K562 (cell line): ENCODE measurements around the gene SLMAP. TPM values are rescaled to one million over a fixed set of nuclear protein-coding genes. Genes with fewer than 3 reads are reported as not detected.

ENCODE experiments used
- ATAC-seq: fragments of 200-7000 bp; cut with Tn5 transposase; 3 replicates; pipeline ENCODE4 v1.9.1; 2020; ENCODE audit warnings: moderate library complexity
- BruUV-seq: library from RNA; stranded (reverse); fragments of 400-500 nt; replicated peaks from 2 replicates; lab custom pipeline; 2021; lab: Mats Ljungman, UMichigan
- CTCF ChIA-PET: fragments of 300-600 bp; formaldehyde crosslinking; extraction: SDS; loops from one replicate; lab custom pipeline; 2021; ENCODE audit warnings: low intra/inter-chr PET ratio; lab: Yijun Ruan, JAX
- POLR2A ChIA-PET: fragments of 300-600, 350-650 bp; sonication (Branson Sonifier 250); formaldehyde crosslinking; extraction: SDS; loops from one replicate; lab custom pipeline; 2021; ENCODE audit warnings: antibody characterized with exemption, inconsistent platforms; lab: Yijun Ruan, JAX
- DNase-seq, 4 experiments: peaks; one replicate each; pipeline versions ENCODE4 v3.0.0 to v3.0.0-alpha.2; 2011 to 2018; ENCODE audit warnings: low spot score in 3 of 4, mixed read lengths in 3 of 4; ENCODE audit errors: extremely low read depth in 1 of 4
- FAIRE-seq: peaks from 2 replicates; lab custom pipeline; 2011; peaks lifted over from hg19 to GRCh38; lab: Jason Lieb, UNC
- H2AFZ ChIP-seq: 2 replicates; pipeline ENCODE4 v1.6.0; 2011; ENCODE audit warnings: low read depth, low read length, control low read depth, inconsistent platforms
- H3K27ac ChIP-seq: fragments of 200-600 bp; 3 replicates; pipeline ENCODE4 v1.8.0; 2011; ENCODE audit warnings: low read depth, mild to moderate bottlenecking, control low read depth, inconsistent platforms, low read length, moderate library complexity, mixed read lengths; ENCODE audit errors: extremely low read depth
- H3K27me3 ChIP-seq, 2 experiments: fragments of 300-600 bp in 1 of 2; 2 replicates in 1 of 2; 3 replicates in 1 of 2; pipeline versions ENCODE4 v1.6.0 to v1.8.0; 2011; ENCODE audit warnings: inconsistent platforms in 2 of 2, low read length in 2 of 2, mild to moderate bottlenecking in 1 of 2, mixed read lengths in 1 of 2, moderate library complexity in 1 of 2; ENCODE audit not compliant: control insufficient read depth in 2 of 2, insufficient read depth in 2 of 2
- H3K36me3 ChIP-seq: fragments of 300-600 bp; 3 replicates; pipeline ENCODE4 v1.8.0; 2011; ENCODE audit warnings: mild to moderate bottlenecking, low read length, inconsistent platforms; ENCODE audit not compliant: control insufficient read depth, insufficient read depth
- H3K4me1 ChIP-seq, 2 experiments: fragments of 200-600 bp in 1 of 2; replicated peaks in 1 of 2; 2 replicates in 1 of 2; 3 replicates in 1 of 2; pipeline versions ENCODE4 v1.5.1 to v1.8.0; 2011; ENCODE audit warnings: inconsistent platforms in 2 of 2, low read length in 2 of 2, mild to moderate bottlenecking in 1 of 2, mixed read lengths in 1 of 2, moderate library complexity in 1 of 2; ENCODE audit not compliant: control insufficient read depth in 2 of 2, insufficient read depth in 2 of 2
- H3K4me2 ChIP-seq: 2 replicates; pipeline ENCODE4 v1.6.1; 2011; ENCODE audit warnings: low read length, control low read depth, inconsistent platforms, mixed read lengths; ENCODE audit not compliant: insufficient read depth
- H3K4me3 ChIP-seq: fragments of 200-600 bp; sonication (generic), shearing (Covaris generic); 2 replicates; pipeline ENCODE4 v1.5.1; 2016; ENCODE audit warnings: control low read depth, inconsistent platforms
- H3K79me2 ChIP-seq: fragments of 200-600 bp; 3 replicates; pipeline ENCODE4 v1.8.0; 2011; ENCODE audit warnings: low read length, inconsistent platforms; ENCODE audit not compliant: control insufficient read depth, insufficient read depth
- H3K9ac ChIP-seq, 2 experiments: 2 replicates each; pipeline versions ENCODE4 v1.6.0 to v1.6.1; 2011; ENCODE audit warnings: low read depth in 2 of 2, low read length in 2 of 2, control low read depth in 1 of 2, inconsistent platforms in 1 of 2, mild to moderate bottlenecking in 1 of 2, mixed read lengths in 1 of 2; ENCODE audit not compliant: insufficient read depth in 1 of 2
- H3K9me1 ChIP-seq: one replicate; pipeline ENCODE4 v1.6.0; 2011; ENCODE audit warnings: inconsistent platforms, mild to moderate bottlenecking, low read length, moderate library complexity; ENCODE audit not compliant: control insufficient read depth, insufficient read depth
- H3K9me3 ChIP-seq: replicated peaks from 2 replicates; pipeline ENCODE4 v1.5.1; 2011; ENCODE audit warnings: low read depth, low read length, inconsistent platforms; ENCODE audit not compliant: control insufficient read depth, insufficient read depth
- H4K20me1 ChIP-seq: replicated peaks from 2 replicates; pipeline ENCODE4 v1.6.1; 2011; ENCODE audit warnings: low read length, inconsistent platforms, mixed read lengths; ENCODE audit not compliant: control insufficient read depth, insufficient read depth
- CC2D1A ChIP-seq: fragments of 450-650 bp; IDR thresholded peaks from 2 replicates; pipeline ENCODE4 v1.6.1; 2017; ENCODE audit warnings: mild to moderate bottlenecking
- CHD1 ChIP-seq: fragments of 200-600 bp; sonication (generic); IDR thresholded peaks from one replicate; pipeline ENCODE4 v1.6.1; 2012; ENCODE audit warnings: mild to moderate bottlenecking, moderate library complexity, low read length, inconsistent platforms
- E4F1 ChIP-seq: fragments of 250-450 bp; sonication (Bioruptor Pico); IDR thresholded peaks from 2 replicates; pipeline ENCODE4 v1.5.0; 2021; ENCODE audit warnings: mild to moderate bottlenecking, borderline replicate concordance
- ELK1 ChIP-seq: sonication (generic); formaldehyde crosslinking; IDR thresholded peaks from 2 replicates; pipeline ENCODE4 v1.8.1; 2022; ENCODE audit warnings: missing genetic modification reagents
- HDAC2 ChIP-seq: fragments of 450-650 bp; IDR thresholded peaks from 2 replicates; pipeline ENCODE4 v1.6.1; 2016; ENCODE audit warnings: mild to moderate bottlenecking
- MCM3 ChIP-seq: fragments of 450-650 bp; IDR thresholded peaks from 2 replicates; pipeline ENCODE4 v1.6.1; 2016
- MEIS2 ChIP-seq: fragments of 450-650 bp; IDR thresholded peaks from 2 replicates; pipeline ENCODE4 v1.6.1; 2014; ENCODE audit warnings: mild to moderate bottlenecking; ENCODE audit not compliant: partially characterized antibody
- MYBL2 ChIP-seq, 2 experiments: fragments of 450-650 bp in 1 of 2; sonication (generic) in 1 of 2; formaldehyde crosslinking in 1 of 2; IDR thresholded peaks; 2 replicates each; pipeline versions ENCODE4 v1.6.1 to v1.8.1; 2017 to 2022; ENCODE audit warnings: borderline replicate concordance in 1 of 2, inconsistent platforms in 1 of 2, low read depth in 1 of 2, mild to moderate bottlenecking in 1 of 2, missing genetic modification reagents in 1 of 2, moderate library complexity in 1 of 2
- RCOR1 ChIP-seq, 2 experiments: IDR thresholded peaks; 2 replicates each; pipeline ENCODE4 v1.6.1; 2012; ENCODE audit warnings: low read depth in 2 of 2, low read length in 2 of 2, borderline replicate concordance in 1 of 2, improper control_type of control experiment in 1 of 2
- SMAD4 ChIP-seq: fragments of 250-450 bp; sonication (Bioruptor Pico); conservative IDR thresholded peaks from 2 replicates; pipeline ENCODE4 v1.8.0; 2021; ENCODE audit warnings: inconsistent platforms, mild to moderate bottlenecking, moderate library complexity
- SMARCE1 ChIP-seq: fragments of 450-650 bp; IDR thresholded peaks from 2 replicates; pipeline ENCODE4 v1.7.1; 2016; ENCODE audit warnings: mild to moderate bottlenecking
- THAP12 ChIP-seq: fragments of 250-450 bp; sonication (Bioruptor Pico); IDR thresholded peaks from 2 replicates; pipeline ENCODE4 v1.9.0; 2021; ENCODE audit warnings: mild to moderate bottlenecking, inconsistent platforms
- TRIM24 ChIP-seq, 2 experiments: fragments of 450-650 bp; IDR thresholded peaks; 2 replicates each; pipeline ENCODE4 v1.6.1; 2016
- ZNF507 ChIP-seq: conservative IDR thresholded peaks from 2 replicates; pipeline ENCODE4 v1.6.1; 2017; ENCODE audit warnings: missing genetic modification characterization, missing compliant biosample characterization
- WGBS: fragments of 100-300 bp; shearing (Covaris generic); methylation state at CpG from one replicate; pipeline ENCODE4 v1.1.6; 2016; ENCODE audit warnings: low coverage, mixed read lengths; ENCODE audit not compliant: insufficient coverage; ENCODE audit errors: missing lambda C conversion rate; 5-methylcytosine and 5-hydroxymethylcytosine counted together
- in situ Hi-C: fragments of 300-500 bp; cut with MboI; formaldehyde crosslinking; loops from 4 replicates; pipeline ENCODE4 v1.15.0; 2018; ENCODE audit warnings: inconsistent platforms, mixed read lengths
- intact Hi-C: fragments of 100-400 bp; cut with micrococcal nuclease; formaldehyde crosslinking; loops from 2 replicates; pipeline ENCODE4 v1.14.2; 2022
- polyA plus RNA-seq, 8 experiments: library from polyadenylated mRNA; depleted of rRNA in 4 of 8; stranded (reverse) in 5 of 8; unstranded in 3 of 8; fragments of >200 nt; fragmentation: Nextera tagmentation in 2 of 8; fragmentation: Illumina TruSeq in 1 of 8; extraction: Ambion mirVana in 2 of 8; extraction: Trizol in 1 of 8; gene quantifications; 2 replicates each; pipeline versions ENCODE4 v1.2.1 to v1.2.3, GENCODE V29; 2011 to 2014; ENCODE audit warnings: inconsistent platforms in 1 of 8, missing spikeins in 1 of 8
- total RNA-seq, 7 experiments: library from RNA; depleted of rRNA in 6 of 7; stranded (reverse); fragments of >200 nt in 6 of 7; fragmentation: Illumina TruSeq in 2 of 7; extraction: Trizol in 2 of 7; gene quantifications; 2 replicates each; pipeline versions ENCODE4 v1.2.1 to v1.2.3, GENCODE V29; 2011 to 2021; ENCODE audit warnings: low replicate concordance in 1 of 7
- TF ChIP-seq, protein P1 (sequence below): IDR thresholded peaks from 2 replicates; pipeline ENCODE4 v1.6.1; 2012; ENCODE audit warnings: low read depth, low read length, improper control_type of control experiment, borderline replicate concordance

Gene SLMAP
- total and polyA plus RNA-seq, 9 of the 15 experiments (the other 6 are each of a cell fraction or from before 2014, with no cell fraction given), result 12.1 to 50.7 (median 28.3) TPM

- Histone ChIP-seq H3K4me2 (no peak overlapping the region), H3K4me3 (no peak overlapping the region), H3K4me1 (peaks cover 12 to 19% of the 10 kb centered on the region in 2 experiments; a peak in 4 of 5 replicates), H3K9me1 (no peaks in the 10 kb centered on the region), H3K27me3 (no peaks in the 10 kb centered on the region), H3K9me3 (no peaks in the 10 kb centered on the region), H3K27ac (no peak overlapping the region), H3K79me2 (no peaks in the 10 kb centered on the region), H2AFZ (no peak overlapping the region), H4K20me1 (no peaks in the 10 kb centered on the region), H3K9ac (no peak overlapping the region), H3K36me3 (no peaks in the 10 kb centered on the region)
- no peak for ATAC-seq
- no peak for DNase-seq
- intact Hi-C loops, result no loop called here
- in situ Hi-C loops, result no loop called here
- WGBS, result 73% methylated on average over 10 of the region's 12 CpGs
- FAIRE-seq, result no peak
- CTCF ChIA-PET, result no interaction called here
- POLR2A ChIA-PET, result no interaction called here
- no TSS peak for BruUV-seq
- TF ChIP-seq MEIS2 (no peak), RCOR1 (IDR thresholded peaks at IDR 0.05; ENCODE audit: borderline replicate concordance in 1 of 2, low read depth in 2 of 2, low read length in 2 of 2) (no peak), ELK1 (no peak), CHD1 (no peak), TRIM24 (IDR thresholded peaks at IDR 0.05) (no peak), MCM3 (no peak), ZNF507 (tag) (no peak), SMAD4 (CRISPR knock-in tag) (no peak), E4F1 (CRISPR knock-in tag) (no peak), THAP12 (CRISPR knock-in tag) (no peak), MYBL2 (IDR thresholded peaks at IDR 0.05; ENCODE audit: low read depth) (no peak), MYBL2 (CRISPR knock-in tag; IDR thresholded peaks at IDR 0.05; ENCODE audit: borderline replicate concordance) (no peak), CC2D1A (no peak), HDAC2 (no peak), SMARCE1 (no peak)
- TF ChIP-seq, protein P1, sequence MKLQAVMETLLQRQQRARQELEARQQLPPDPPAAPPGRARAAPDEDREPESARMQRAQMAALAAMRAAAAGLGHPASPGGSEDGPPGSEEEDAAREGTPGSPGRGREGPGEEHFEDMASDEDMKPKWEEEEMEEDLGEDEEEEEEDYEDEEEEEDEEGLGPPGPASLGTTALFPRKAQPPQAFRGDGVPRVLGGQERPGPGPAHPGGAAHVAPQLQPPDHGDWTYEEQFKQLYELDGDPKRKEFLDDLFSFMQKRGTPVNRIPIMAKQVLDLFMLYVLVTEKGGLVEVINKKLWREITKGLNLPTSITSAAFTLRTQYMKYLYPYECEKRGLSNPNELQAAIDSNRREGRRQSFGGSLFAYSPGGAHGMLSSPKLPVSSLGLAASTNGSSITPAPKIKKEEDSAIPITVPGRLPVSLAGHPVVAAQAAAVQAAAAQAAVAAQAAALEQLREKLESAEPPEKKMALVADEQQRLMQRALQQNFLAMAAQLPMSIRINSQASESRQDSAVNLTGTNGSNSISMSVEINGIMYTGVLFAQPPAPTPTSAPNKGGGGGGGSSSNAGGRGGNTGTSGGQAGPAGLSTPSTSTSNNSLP, result no peak
These were observed 192.1 kb downstream of the SLMAP start for GRCh38 chr3:57948080-57948671.
